Central memory CD4-positive, alpha-beta T cell (primary cell): ENCODE results near the gene HJV.

Experiments
- DNase-seq: peaks from one replicate; pipeline ENCODE4 v3.0.0; 2022

HJV gene

GRCh38 chr1:145972580-145972979 is 49.0 kb downstream of the HJV start:
- no peak for DNase-seq
